GM04503 (cell line): Measurements from ENCODE around the gene ANKRD12.
"Not testable (repeated sequence)": the region's sequence is repeated elsewhere in the genome, so short reads cannot be mapped to it uniquely, and the experiment has no call there.

Experiments used
- DNase-seq: peaks from one replicate; pipeline ENCODE4 v3.0.0-alpha.2; 2012; ENCODE audit warnings: low read depth

The ANKRD12 gene

GRCh38 chr18:9147440-9148202 is 11.0 kb downstream of the ANKRD12 start:
- DNase-seq: no peak

DNA sequence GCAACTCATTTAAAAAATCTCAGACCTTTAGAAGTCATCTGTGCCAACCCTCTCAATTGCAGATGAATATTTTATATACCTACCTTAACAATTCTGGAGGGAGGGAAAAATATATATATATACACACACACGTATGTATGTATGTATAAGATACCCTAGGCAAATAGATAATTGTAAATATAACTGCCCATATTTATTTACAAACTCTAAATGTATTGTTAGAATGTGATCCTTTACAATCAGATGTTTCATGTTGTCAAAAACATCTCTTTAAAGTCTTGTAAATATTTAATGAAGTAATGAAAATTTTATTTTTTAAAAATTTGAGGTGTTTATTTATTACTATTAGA is 11.6 kb downstream of the ANKRD12 start:
- DNase-seq: no peak

GRCh38 chr18:9150121-9150520 is 13.5 kb downstream of the ANKRD12 start:
- DNase-seq: no peak

- no peak for DNase-seq
Measured at GRCh38 chr18:9153256-9153655, 16.7 kb downstream of the ANKRD12 start.

DNA sequence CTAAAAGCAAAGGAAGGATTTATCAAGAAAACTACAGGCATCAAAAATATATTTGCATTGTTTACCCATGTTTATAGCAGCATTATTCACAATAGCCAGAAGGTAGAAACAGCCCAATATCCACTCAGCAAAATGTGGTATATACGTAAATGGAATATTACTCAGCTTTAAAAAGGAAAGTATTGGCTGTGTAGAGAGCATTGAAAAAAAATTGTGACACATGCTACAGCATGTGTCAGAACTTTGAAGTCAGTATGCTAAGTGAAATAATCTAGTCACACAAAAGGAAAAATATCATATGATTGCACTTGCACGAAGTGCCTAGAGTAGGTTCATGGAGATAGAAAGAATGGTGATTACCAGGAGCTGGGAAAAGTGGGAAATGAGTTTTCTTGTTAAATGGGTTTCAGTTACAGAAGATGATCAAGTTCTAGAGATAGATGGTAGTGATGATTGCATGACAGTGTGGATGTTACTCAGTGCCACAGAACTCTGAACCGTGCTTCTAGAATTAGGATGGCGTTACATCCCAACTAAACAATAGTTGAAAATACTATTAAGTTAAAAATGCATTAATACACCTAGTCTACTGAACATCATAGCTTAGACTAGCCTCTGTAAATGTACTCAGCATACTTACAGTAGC is 20.1 kb downstream of the ANKRD12 start:
- no peak for DNase-seq

DNA sequence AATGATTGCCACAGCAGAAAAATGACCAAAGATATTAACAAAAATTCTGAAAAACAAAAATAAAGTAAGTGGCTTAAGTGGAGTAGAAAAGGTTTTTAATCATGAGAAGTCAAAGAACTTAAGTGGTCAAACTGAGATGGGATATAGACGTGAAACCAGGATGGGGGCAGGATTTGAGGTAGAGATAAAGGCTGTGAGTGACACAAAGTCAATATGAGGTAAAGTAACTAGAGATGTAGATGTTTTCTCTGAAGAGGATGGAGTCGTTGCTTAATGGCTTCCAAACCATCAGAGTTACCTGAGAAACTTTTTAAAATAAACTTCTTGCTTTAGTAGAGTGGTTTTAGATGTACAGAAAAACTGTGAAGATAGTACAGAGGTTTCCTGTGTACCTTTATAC is 21.2 kb downstream of the ANKRD12 start:
- no peak for DNase-seq

GRCh38 chr18:9160014-9160413 is 23.4 kb downstream of the ANKRD12 start:
- no peak for DNase-seq

GRCh38 chr18:9162663-9163062 is 26.1 kb downstream of the ANKRD12 start:
- not testable (repeated sequence) for DNase-seq

GRCh38 chr18:9164149-9164548 is 27.6 kb downstream of the ANKRD12 start:
- DNase-seq: not testable (repeated sequence)

DNA sequence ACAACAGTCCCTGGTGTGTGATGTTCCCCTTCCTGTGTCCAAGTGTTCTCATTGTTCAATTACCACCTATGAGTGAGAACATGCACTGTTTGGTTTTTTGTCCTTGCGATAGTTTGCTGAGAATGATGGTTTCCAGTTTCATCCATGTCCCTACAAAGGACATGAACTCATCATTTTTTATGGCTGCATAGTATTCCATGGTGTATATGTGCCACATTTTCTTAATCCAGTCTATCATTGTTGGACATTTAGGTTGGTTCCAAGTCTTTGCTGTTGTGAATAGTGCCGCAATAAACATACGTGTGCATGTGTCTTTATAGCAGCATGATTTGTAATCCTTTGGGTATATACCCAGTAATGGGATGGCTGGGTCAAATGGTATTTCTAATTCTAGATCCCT is 29.3 kb downstream of the ANKRD12 start:
- DNase-seq: not testable (repeated sequence)

DNA sequence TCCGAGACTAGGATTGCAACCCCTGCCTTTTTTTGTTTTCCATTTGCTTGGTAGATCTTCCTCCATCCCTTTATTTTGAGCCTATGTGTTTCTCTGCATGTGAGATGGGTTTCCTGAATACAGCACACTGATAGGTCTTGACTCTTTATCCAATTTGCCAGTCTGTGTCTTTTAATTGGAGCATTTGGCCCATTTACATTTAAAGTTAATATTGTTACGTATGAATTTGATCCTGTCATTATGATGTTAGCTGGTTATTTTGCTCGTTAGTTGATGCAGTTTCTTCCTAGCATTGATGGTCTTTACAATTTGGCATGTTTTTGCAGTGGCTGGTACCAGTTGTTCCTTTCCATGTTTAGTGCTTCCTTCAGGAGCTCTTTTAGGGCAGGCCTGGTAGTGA is 32.9 kb downstream of the ANKRD12 start:
- not testable (repeated sequence) for DNase-seq

DNA sequence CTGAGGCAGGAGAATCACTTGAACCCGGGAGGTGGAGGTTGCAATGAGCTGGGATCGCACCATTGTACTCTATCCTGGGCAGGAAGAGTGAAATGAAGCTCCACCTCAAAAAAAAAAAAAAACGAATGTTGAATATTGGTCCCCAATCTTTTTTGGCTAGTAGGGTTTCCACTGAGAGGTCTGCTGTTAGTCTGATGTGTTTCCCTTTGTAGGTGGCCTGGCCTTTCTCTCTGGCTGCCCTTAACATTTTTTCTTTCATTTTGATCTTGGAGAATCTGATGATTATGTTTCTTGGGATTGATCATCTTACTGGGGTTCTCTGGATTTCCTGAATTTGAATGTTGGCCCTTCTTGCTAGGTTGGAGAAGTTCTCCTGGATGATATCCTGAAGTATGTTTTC is 35.3 kb downstream of the ANKRD12 start:
- DNase-seq: not testable (repeated sequence)

DNA sequence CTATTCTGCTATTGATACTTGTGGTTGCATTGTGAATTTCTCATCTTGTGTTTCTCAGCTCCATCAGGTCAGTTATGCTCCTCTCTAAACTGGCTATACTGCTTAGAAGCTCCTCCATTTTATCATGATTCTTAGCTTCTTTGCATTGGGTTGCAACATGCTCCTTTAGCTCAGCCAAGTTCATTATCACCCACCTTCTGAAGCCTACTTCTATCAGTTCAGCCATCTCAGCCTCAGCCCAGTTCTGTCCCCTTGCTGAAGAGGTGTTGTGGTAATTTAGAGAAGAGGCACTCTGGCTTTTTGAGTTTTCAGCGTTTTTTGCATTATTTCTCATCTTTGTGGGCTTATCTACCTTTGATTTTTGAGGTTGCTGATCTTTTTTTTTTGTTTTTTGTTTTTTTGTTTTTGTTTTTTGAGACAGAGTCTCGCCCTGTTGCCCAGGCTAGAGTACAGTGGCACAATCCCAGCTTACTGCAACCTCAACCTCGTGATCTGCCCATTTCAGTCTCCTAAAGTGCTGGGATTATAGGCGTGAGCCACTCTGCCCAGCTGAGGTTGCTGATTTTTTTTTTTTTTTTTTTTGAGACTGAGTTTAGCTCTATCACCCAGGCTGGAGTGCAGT is 36.0 kb downstream of the ANKRD12 start:
- no peak for DNase-seq

GRCh38 chr18:9173770-9174233 is 37.2 kb downstream of the ANKRD12 start:
- no peak for DNase-seq

DNA sequence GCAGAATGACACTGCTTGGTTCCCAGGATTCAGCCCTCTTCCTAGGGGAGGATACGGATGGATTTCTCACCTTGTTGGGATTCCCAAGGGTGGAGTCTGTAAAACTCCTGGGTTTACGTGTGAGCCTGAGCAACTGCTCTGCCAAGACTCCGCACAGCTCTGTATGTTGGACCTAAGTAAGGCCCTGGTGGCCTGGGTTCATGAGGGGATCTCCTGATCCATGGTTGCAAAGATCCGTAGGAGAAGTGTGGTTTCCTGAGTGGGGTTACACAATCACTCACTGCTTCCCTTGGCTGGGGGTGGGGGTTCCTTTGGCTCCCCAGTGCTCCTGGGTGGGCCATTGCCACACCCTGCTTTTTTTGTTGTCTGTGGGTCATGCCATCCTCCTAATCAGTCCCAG is 37.7 kb downstream of the ANKRD12 start:
- no peak for DNase-seq

- no peak for DNase-seq
Measured at GRCh38 chr18:9175115-9175514, 38.5 kb downstream of the ANKRD12 start.

- DNase-seq: no peak
Measured at GRCh38 chr18:9177031-9177430, 40.5 kb downstream of the ANKRD12 start.

DNA sequence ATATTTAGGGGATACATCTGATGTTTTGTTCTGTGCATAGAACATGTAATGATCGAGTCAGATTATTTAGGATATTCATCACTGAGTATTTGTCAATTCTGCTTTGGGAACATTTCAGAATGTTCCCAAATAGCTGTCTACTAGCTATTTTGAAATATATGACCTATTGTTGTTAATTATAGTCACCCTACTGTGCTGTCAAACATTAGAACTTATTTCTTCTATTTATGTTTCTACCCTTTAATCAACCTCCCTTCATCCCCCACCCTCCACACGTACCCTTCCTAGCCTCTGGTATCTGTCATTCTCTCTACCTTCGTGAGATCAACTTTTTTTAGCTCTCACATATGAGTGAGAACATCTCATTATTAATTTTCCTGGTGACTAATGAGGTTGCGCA is 40.9 kb downstream of the ANKRD12 start:
- DNase-seq: no peak

DNA sequence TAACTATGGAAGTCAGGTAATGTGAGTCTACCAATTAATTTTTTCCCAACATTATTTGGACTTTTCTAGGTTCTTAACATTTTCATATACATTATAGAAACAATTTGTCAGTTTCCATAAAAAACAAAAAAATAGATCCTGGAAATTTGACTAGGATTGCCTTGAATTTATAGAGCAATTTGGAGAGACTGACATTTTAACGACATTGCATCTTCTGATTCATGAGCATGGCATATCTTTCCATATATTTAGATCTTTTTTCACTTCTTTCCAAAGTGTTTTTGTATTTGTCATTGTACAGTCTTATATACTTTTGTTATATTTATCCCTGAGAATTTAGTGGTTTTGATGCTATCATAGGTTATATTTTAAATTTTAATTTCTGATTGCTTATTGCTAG is 42.0 kb downstream of the ANKRD12 start:
- no peak for DNase-seq

- DNase-seq: no peak
Measured at GRCh38 chr18:9181275-9181674, 44.7 kb downstream of the ANKRD12 start.

DNA sequence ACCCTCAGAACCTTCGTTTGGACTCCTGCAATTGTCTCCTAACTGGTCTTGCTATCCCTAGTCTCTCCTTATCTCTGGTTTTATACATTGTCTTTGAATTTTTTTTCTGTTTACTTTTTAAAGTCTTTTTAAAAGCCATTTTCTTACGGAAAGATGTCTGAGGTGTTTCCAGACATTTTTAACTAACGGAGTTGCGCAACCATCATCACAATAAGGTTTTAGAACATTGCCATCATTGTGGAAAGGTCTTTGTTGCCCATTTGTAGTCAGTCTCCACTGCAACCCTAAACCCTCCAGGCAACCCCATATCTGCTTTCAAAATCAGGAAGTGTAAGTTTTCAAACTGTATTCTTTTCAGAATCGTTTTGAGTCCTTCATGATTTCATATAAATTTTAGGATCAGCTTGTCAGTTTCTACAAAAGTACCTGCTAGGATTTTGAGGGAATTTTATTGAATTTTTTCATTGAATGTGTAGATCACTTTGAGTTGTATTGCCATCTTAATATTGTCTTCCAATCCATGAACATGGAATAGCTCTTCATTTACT is 46.3 kb downstream of the ANKRD12 start:
- DNase-seq: no peak

GRCh38 chr18:9184998-9185613 is 48.5 kb downstream of the ANKRD12 start:
- DNase-seq: no peak
